ENCODE data around the gene ACOXL. TPM values are rescaled to one million over a fixed set of nuclear protein-coding genes. Genes with fewer than 3 reads are reported as not detected.

Gene ACOXL
- total and polyA plus RNA-seq, 2 of the 8 experiments (the other 6 are each of a cell fraction or from before 2014, with no cell fraction given) = 11.4 to 20.6 TPM

DNA sequence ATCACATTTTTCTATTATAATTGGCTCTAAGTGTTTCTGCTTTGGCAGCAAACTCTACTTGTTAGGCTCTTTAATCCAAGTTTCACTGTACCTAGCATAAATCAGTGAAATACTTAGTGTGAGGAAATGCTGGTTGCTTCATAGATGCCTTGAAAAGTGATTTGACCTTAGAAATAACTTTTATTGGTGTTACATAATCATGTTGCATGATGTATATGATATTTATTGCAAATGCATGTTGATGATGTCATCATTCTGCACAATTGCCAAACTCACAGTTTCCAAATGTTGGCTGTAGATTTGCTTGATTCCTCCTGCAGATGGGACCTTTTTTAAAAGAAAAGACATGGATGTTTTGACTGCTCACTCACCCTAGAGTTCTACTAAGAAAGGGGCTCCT is 250.8 kb downstream of the ACOXL start:
- TF ChIP-seq, protein P1, sequence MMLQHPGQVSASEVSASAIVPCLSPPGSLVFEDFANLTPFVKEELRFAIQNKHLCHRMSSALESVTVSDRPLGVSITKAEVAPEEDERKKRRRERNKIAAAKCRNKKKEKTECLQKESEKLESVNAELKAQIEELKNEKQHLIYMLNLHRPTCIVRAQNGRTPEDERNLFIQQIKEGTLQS (IDR thresholded peaks at IDR 0.05; ENCODE audit: insufficient read depth, low read depth, low read length) = no peak
- no peak for TF ChIP-seq GABPA (IDR thresholded peaks at IDR 0.05; ENCODE audit: borderline replicate concordance, insufficient read depth, low read length)
- H3K9me3 ChIP-seq (ENCODE audit: insufficient read depth in 2 of 2, low read depth in 1 of 2, low read length in 1 of 2) = no peaks in the 10 kb centered on the region
- H2BK20ac ChIP-seq (ENCODE audit: low read length) = no peak overlapping the region
- H2AFZ ChIP-seq (ENCODE audit: low read length) = no peak overlapping the region
- no peaks in the 10 kb centered on the region; the same call in 1 of the 2 replicates for H3K23me2 ChIP-seq (ENCODE audit: low read depth, low read length)
- no peak overlapping the region for H3K27ac ChIP-seq (ENCODE audit: low read depth, low read length)
- no peak overlapping the region for H3K9ac ChIP-seq (replicated peaks in 1 of 4; ENCODE audit: extremely low read depth in 1 of 4, low read depth in 3 of 4, low read length in 3 of 4)
- no peak overlapping the region for H2BK15ac ChIP-seq (ENCODE audit: low read length)
- H3K4me1 ChIP-seq (replicated peaks in 1 of 4; ENCODE audit: control insufficient read depth in 3 of 4, insufficient read depth in 4 of 4, low read length in 3 of 4) = peaks cover 6 to 9% (median 7%) of the 10 kb centered on the region in 4 experiments
- H3K4me3 ChIP-seq (ENCODE audit: extremely low read depth in 1 of 4, insufficient read depth in 2 of 4, low read depth in 3 of 4, low read length in 4 of 4) = no peak overlapping the region
- no peak overlapping the region for H2AK5ac ChIP-seq (ENCODE audit: low read depth, low read length)
- ChIA-PET CTCF (ENCODE audit: partially characterized antibody) (no interaction called here), POLR2A (ENCODE audit: partially characterized antibody) (no interaction called here)
- H2BK12ac ChIP-seq (ENCODE audit: low read depth, low read length) = no peak overlapping the region
- H3K14ac ChIP-seq (ENCODE audit: insufficient read length) = no peak overlapping the region
- no peaks in the 10 kb centered on the region for H3K79me2 ChIP-seq (ENCODE audit: control insufficient read depth in 1 of 2, insufficient read depth in 2 of 2, low read length in 2 of 2)
- no peak overlapping the region for H4K8ac ChIP-seq (ENCODE audit: extremely low read depth, insufficient read depth, low read length)
- no peaks in the 10 kb centered on the region for H4K20me1 ChIP-seq (replicated peaks in 1 of 2; ENCODE audit: control insufficient read depth in 1 of 2, insufficient read depth in 2 of 2, low read length in 2 of 2)
- no peak overlapping the region for H2BK120ac ChIP-seq (replicated peaks; ENCODE audit: low read depth, low read length)
- H3K36me3 ChIP-seq (ENCODE audit: control insufficient read depth in 2 of 4, insufficient read depth in 4 of 4, low read length in 3 of 4) = peaks cover 0 to 2% (median 0%) of the 10 kb centered on the region in 4 experiments; a peak in 1 of 8 replicates
- no peak overlapping the region for H3K56ac ChIP-seq (replicated peaks; ENCODE audit: insufficient read length, low read depth, low read length)
- H3K4ac ChIP-seq (replicated peaks; ENCODE audit: insufficient read length, low read depth, low read length) = no peak overlapping the region
- no peak overlapping the region for H3K23ac ChIP-seq (ENCODE audit: insufficient read length)
- FAIRE-seq = no peak
- H4K5ac ChIP-seq (ENCODE audit: insufficient read length, low read depth, low read length) = no peak overlapping the region
- H3K79me1 ChIP-seq (ENCODE audit: low read depth, low read length) = no peaks in the 10 kb centered on the region
- no peaks in the 10 kb centered on the region for H3K27me3 ChIP-seq (replicated peaks in 1 of 4; ENCODE audit: control insufficient read depth in 3 of 4, extremely low read depth in 1 of 4, insufficient read depth in 3 of 4, low read length in 3 of 4)
- H3K18ac ChIP-seq (ENCODE audit: extremely low read depth, low read length) = no peak overlapping the region
- H4K91ac ChIP-seq (replicated peaks; ENCODE audit: insufficient read length, low read length) = no peak overlapping the region
- no peak for DNase-seq (ENCODE audit: low read depth in 1 of 2, low spot score in 2 of 2)
- no peak overlapping the region for H3K4me2 ChIP-seq (ENCODE audit: insufficient read depth in 1 of 2, low read depth in 2 of 2, low read length in 2 of 2)
- H2BK5ac ChIP-seq (ENCODE audit: low read depth, low read length) = no peak overlapping the region
